ENCODE measurements around the gene EXOC5. TPM values are rescaled to one million over a fixed set of nuclear protein-coding genes. Genes with fewer than 3 reads are reported as not detected.

Gene EXOC5
- polyA plus RNA-seq, 3 donors = 7.9 to 52.5 (median 49.9) TPM

DNA sequence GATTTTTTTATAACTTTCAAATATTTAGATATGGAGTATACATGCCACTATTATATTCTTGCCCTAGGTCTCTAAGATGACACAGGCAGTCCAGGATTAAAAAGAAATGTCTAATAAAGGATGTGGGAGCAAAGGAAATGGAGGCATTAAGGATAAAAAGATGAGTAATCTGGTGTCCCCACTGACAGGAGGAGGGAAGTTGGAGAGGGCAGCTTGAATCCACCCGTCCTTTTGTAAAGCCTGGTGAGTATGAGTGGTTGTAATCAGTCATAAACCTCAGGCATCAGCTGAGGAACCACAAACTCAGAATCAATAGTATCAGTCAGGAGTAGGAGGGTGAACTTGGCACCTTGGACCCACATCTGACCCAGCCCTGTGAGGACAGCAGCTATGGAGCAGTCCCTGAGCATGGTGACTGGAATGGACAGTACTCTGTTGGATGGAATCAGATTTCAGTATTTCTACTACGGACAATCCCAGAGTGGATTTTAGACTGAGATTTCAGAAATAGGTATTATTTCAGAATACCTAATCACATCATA, 100.5 kb downstream of the EXOC5 start:
- no peaks in the 10 kb centered on the region for H4K20me1 ChIP-seq (ENCODE audit: insufficient read depth, low read length)
- H3K36me3 Mint-ChIP-seq = no peaks in the 10 kb centered on the region
- H3K27me3 Mint-ChIP-seq (ENCODE audit: low read depth in 3 of 3) = peaks cover 0 to 10% (median 6%) of the 10 kb centered on the region in 3 donors
- no CpG with 5 or more reads among the region's 2 CpGs for WGBS (ENCODE audit: insufficient coverage)
- no peak overlapping the region for H3K4me3 Mint-ChIP-seq
- no peak for DNase-seq
- TF ChIP-seq, protein P1, sequence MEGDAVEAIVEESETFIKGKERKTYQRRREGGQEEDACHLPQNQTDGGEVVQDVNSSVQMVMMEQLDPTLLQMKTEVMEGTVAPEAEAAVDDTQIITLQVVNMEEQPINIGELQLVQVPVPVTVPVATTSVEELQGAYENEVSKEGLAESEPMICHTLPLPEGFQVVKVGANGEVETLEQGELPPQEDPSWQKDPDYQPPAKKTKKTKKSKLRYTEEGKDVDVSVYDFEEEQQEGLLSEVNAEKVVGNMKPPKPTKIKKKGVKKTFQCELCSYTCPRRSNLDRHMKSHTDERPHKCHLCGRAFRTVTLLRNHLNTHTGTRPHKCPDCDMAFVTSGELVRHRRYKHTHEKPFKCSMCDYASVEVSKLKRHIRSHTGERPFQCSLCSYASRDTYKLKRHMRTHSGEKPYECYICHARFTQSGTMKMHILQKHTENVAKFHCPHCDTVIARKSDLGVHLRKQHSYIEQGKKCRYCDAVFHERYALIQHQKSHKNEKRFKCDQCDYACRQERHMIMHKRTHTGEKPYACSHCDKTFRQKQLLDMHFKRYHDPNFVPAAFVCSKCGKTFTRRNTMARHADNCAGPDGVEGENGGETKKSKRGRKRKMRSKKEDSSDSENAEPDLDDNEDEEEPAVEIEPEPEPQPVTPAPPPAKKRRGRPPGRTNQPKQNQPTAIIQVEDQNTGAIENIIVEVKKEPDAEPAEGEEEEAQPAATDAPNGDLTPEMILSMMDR (IDR thresholded peaks at IDR 0.05) = no peak
- H3K27me3 ChIP-seq (ENCODE audit: control insufficient read depth in 2 of 2, insufficient read depth in 2 of 2, low read length in 2 of 2) = peaks cover 0 to 3% of the 10 kb centered on the region in 2 donors
- no peak overlapping the region for H3K9ac ChIP-seq (ENCODE audit: insufficient read depth, low read length, poor library complexity, severe bottlenecking)
- no peak overlapping the region for H3K4me3 ChIP-seq (replicated peaks in 1 of 3; ENCODE audit: low read depth in 2 of 3, low read length in 3 of 3)
- H3K4me1 Mint-ChIP-seq = no peaks in the 10 kb centered on the region
- no peak overlapping the region for H3K27ac ChIP-seq (ENCODE audit: low read depth in 1 of 2, low read length in 2 of 2)
- peaks cover 0 to 4% (median 0%) of the 10 kb centered on the region in 7 donors for H3K9me3 Mint-ChIP-seq
- intact Hi-C loops (cut with micrococcal nuclease) = no loop called here
- H3K4me1 ChIP-seq (ENCODE audit: control insufficient read depth in 1 of 2, insufficient read depth in 2 of 2, low read length in 2 of 2) = no peaks in the 10 kb centered on the region
- H3K79me2 ChIP-seq (ENCODE audit: insufficient read depth, low read length) = no peaks in the 10 kb centered on the region
- H3K9me3 ChIP-seq (replicated peaks in 1 of 2; ENCODE audit: control insufficient read depth in 1 of 2, insufficient read depth in 1 of 2, low read length in 2 of 2) = no peaks in the 10 kb centered on the region
- H3K36me3 ChIP-seq (replicated peaks in 1 of 2; ENCODE audit: control insufficient read depth in 1 of 2, insufficient read depth in 2 of 2, low read length in 2 of 2) = no peaks in the 10 kb centered on the region
- no peak overlapping the region for H2AFZ ChIP-seq (ENCODE audit: insufficient read depth, low read depth, low read length, poor library complexity, severe bottlenecking)
- no peak overlapping the region for H3K27ac Mint-ChIP-seq
- no peak overlapping the region for H3K4me2 ChIP-seq (replicated peaks; ENCODE audit: extremely low read depth, low read length, poor library complexity, severe bottlenecking)

DNA sequence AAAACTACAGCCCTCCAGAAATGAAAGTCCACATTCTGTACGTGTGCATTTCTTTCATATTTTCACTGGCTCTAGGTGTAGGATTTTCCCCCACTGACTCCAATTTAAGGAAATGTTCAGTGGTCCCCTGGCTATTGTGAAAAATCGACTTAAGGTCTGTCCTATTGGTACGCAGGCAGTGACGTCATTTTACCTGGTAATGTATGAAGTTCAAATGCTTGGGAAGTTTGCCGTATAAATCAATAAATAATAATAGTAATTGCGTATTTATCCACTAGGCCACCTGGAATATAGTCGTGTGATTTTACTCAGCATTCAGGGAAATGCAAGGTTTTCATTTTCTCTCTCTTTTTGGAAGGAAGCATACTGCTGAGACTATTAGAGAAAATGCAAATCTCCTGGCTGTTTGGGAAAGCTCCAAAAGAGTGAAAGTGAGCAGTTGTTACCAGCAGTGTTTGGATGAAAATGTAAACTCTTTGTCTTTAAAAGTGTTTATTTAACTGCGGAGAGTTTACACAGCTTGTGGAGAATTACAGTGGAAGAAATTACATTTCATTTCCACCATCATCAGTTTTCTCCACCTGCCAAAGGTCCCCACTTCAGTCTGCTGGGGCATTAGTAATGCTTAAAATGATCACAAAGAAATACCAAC, 107.0 kb downstream of the EXOC5 start:
- Histone ChIP-seq H3K27me3 (ENCODE audit: control insufficient read depth in 2 of 2, insufficient read depth in 2 of 2, low read length in 2 of 2) (peaks cover 0 to 4% of the 10 kb centered on the region in 2 donors), H3K4me2 (replicated peaks; ENCODE audit: extremely low read depth, low read length, poor library complexity, severe bottlenecking) (no peak overlapping the region), H3K36me3 (replicated peaks in 1 of 2; ENCODE audit: control insufficient read depth in 1 of 2, insufficient read depth in 2 of 2, low read length in 2 of 2) (no peaks in the 10 kb centered on the region), H3K9ac (ENCODE audit: insufficient read depth, low read length, poor library complexity, severe bottlenecking) (no peak overlapping the region), H3K4me3 (replicated peaks in 1 of 3; ENCODE audit: low read depth in 2 of 3, low read length in 3 of 3) (no peak overlapping the region), H3K79me2 (ENCODE audit: insufficient read depth, low read length) (no peaks in the 10 kb centered on the region), H2AFZ (ENCODE audit: insufficient read depth, low read depth, low read length, poor library complexity, severe bottlenecking) (no peak overlapping the region), H3K27ac (ENCODE audit: low read depth in 1 of 2, low read length in 2 of 2) (no peak overlapping the region), H3K4me1 (ENCODE audit: control insufficient read depth in 1 of 2, insufficient read depth in 2 of 2, low read length in 2 of 2) (no peaks in the 10 kb centered on the region), H4K20me1 (ENCODE audit: insufficient read depth, low read length) (no peaks in the 10 kb centered on the region), H3K9me3 (replicated peaks in 1 of 2; ENCODE audit: control insufficient read depth in 1 of 2, insufficient read depth in 1 of 2, low read length in 2 of 2) (no peaks in the 10 kb centered on the region)
- Mint-ChIP-seq H3K4me3 (no peak overlapping the region), H3K36me3 (no peaks in the 10 kb centered on the region), H3K27ac (no peak overlapping the region), H3K9me3 (peaks cover 0 to 3% (median 0%) of the 10 kb centered on the region in 7 donors), H3K4me1 (no peaks in the 10 kb centered on the region), H3K27me3 (ENCODE audit: low read depth in 3 of 3) (peaks cover 0 to 6% (median 1%) of the 10 kb centered on the region in 3 donors)
- TF ChIP-seq, protein P1 (IDR thresholded peaks at IDR 0.05) = no peak
- 100% methylated on average over 2 of the region's 8 CpGs for WGBS (ENCODE audit: insufficient coverage)
- no peak for DNase-seq
- intact Hi-C loops (cut with micrococcal nuclease) = no loop called here

All from CD14-positive monocyte (primary cell).